Pancreas (tissue), 10 donors: ENCODE results near the gene BMPR1A. TPM values are rescaled to one million over a fixed set of nuclear protein-coding genes. Genes with fewer than 3 reads are reported as not detected.
A peak's percentile ranks its signal among the peaks of the same experiment; 100 is the strongest.

ENCODE experiments used
- ATAC-seq, 4 donors: fragments of 200-7000 bp; cut with Tn5 transposase; one replicate each; pipeline versions ENCODE4 v1.8.0 to v1.9.1; 2020; ENCODE audit warnings: mild to moderate bottlenecking in 4 of 4, moderate library complexity in 4 of 4
- DNase-seq, 6 donors: peaks; one replicate each; pipeline ENCODE4 v3.0.0-alpha.2; 2020
- FAIRE-seq: peaks from 2 replicates; lab custom pipeline; 2012; peaks lifted over from hg19 to GRCh38; lab: Jason Lieb, UNC
- H3K27ac ChIP-seq, 4 donors: fragments of 200-600 bp; sonication (generic); 1 replicate in 3 of 4; 2 replicates in 1 of 4; pipeline versions ENCODE4 v1.5.0 to v1.8.0; 2020
- H3K27me3 ChIP-seq, 4 donors: fragments of 200-600 bp; one replicate each; pipeline ENCODE4 v1.8.0; 2021
- H3K36me3 ChIP-seq, 3 donors: fragments of 200-600 bp; sonication (generic) in 1 of 3; one replicate each; pipeline versions ENCODE4 v1.5.0 to v1.8.0; 2020 to 2021
- H3K4me1 ChIP-seq, 3 donors: fragments of 200-600 bp; one replicate each; pipeline ENCODE4 v1.8.0; 2021
- H3K4me3 ChIP-seq, 4 donors: fragments of 200-600 bp; sonication (generic) in 2 of 4; one replicate each; pipeline versions ENCODE4 v1.5.0 to v1.8.0; 2020 to 2021
- H3K9me3 ChIP-seq, 4 donors: fragments of 200-600 bp; one replicate each; pipeline ENCODE4 v1.8.0; 2021
- WGBS, 2 donors: extraction: QIAGEN DNeasy Blood & Tissue Kit; methylation state at CpG; one replicate each; pipeline ENCODE4 v1.1.7; 2013; 5-methylcytosine and 5-hydroxymethylcytosine counted together
- intact Hi-C, 3 donors: fragments of 100-400 bp; cut with DNase I; formaldehyde crosslinking; loops; one replicate each; pipeline versions ENCODE4 v1.11.1 to v1.14.2; 2022
- polyA plus RNA-seq, 2 donors: library from polyadenylated mRNA; stranded (reverse); fragments of 200-250 nt; gene quantifications; one replicate each; pipeline ENCODE4 v1.2.3, GENCODE V29; 2013
- total RNA-seq, 6 donors: library from RNA; stranded (reverse); fragmentation: NEBNext Ultra II Directional in 4 of 6; extraction: Animal tissue kit (Norgen Biotek cat#: 25700) in 4 of 6; gene quantifications; one replicate each; pipeline versions ENCODE4 v1.2.1 to v1.2.4, GENCODE V29; 2021 to 2023
- TF ChIP-seq, protein P1 (sequence below), 4 donors: fragments of 200-600 bp; sonication (generic) in 3 of 4; IDR thresholded peaks; one replicate each; pipeline versions ENCODE4 v1.5.0 to v1.8.0; 2021; ENCODE audit warnings: antibody characterized with exemption in 4 of 4
- donor health status: healthy with polysubstance abuse.
- donor health status: DM: no; HTN: no; CAD: no; lungs with moderate emphysema.
- donor health status: DM: no; HTN: no; CAD: no.
- donor health status: control.
- donor health status: control.
- donor health status: Bipolar disorder and iron deficiency.
- donor health status: DM: yes; HTN: yes; CAD: no.
- donor health status: DM: no; HTN: no; CAD: no.
- donor health status: DM: no; HTN: no; CAD: no.
- donor health status: DM: yes; HTN: yes; CAD: no.

Gene BMPR1A
- total and polyA plus RNA-seq, 8 donors: 3.5 to 22.3 (median 11.1) TPM

DNA sequence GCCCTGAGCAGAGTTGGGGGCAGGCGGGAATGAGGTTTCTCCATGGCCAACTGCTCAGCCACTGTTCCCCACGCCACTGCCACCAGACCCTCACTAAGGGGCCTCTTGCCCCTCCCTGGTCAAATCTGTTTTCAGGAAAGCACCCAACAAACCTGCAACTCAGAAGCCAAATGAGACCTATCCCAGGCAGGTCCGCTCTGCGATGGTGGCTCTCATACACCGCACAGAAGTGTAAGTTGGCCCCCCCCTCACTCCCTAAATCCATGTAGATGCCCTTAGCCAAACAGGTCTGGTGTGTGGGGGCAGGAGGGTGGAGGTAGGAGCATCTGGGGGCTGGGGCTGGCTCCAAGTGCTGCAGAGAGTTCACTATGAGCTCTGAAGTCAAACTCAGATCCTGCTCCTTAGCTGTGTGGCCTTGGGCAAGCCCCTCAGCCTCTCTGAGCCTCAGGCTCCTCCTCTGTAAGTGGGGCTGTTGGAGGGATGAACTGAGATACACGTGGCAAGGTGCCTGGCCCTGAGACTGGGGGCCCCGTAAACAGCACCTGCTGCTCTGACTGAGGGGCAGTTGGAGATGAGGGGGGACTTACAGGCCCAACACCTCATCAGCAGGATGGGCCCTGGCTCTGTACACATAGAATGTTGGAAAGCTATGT lies 199.9 kb downstream of the BMPR1A start:
- DNase-seq (peak in 1 of 6 donors; percentile 16), ATAC-seq (no peak), FAIRE-seq (no peak)
- Histone ChIP-seq H3K4me3 (no peak overlapping the region), H3K36me3 (no peaks in the 10 kb centered on the region), H3K27me3 (no peaks in the 10 kb centered on the region), H3K9me3 (no peaks in the 10 kb centered on the region), H3K27ac (no peak overlapping the region), H3K4me1 (no peaks in the 10 kb centered on the region)
- WGBS, 2 donors: 73 to 74% methylated on average over 7 of the region's 7 CpGs
- TF ChIP-seq, protein P1, sequence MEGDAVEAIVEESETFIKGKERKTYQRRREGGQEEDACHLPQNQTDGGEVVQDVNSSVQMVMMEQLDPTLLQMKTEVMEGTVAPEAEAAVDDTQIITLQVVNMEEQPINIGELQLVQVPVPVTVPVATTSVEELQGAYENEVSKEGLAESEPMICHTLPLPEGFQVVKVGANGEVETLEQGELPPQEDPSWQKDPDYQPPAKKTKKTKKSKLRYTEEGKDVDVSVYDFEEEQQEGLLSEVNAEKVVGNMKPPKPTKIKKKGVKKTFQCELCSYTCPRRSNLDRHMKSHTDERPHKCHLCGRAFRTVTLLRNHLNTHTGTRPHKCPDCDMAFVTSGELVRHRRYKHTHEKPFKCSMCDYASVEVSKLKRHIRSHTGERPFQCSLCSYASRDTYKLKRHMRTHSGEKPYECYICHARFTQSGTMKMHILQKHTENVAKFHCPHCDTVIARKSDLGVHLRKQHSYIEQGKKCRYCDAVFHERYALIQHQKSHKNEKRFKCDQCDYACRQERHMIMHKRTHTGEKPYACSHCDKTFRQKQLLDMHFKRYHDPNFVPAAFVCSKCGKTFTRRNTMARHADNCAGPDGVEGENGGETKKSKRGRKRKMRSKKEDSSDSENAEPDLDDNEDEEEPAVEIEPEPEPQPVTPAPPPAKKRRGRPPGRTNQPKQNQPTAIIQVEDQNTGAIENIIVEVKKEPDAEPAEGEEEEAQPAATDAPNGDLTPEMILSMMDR (IDR thresholded peaks at IDR 0.05): no peak
- intact Hi-C loops: no loop called here

DNA sequence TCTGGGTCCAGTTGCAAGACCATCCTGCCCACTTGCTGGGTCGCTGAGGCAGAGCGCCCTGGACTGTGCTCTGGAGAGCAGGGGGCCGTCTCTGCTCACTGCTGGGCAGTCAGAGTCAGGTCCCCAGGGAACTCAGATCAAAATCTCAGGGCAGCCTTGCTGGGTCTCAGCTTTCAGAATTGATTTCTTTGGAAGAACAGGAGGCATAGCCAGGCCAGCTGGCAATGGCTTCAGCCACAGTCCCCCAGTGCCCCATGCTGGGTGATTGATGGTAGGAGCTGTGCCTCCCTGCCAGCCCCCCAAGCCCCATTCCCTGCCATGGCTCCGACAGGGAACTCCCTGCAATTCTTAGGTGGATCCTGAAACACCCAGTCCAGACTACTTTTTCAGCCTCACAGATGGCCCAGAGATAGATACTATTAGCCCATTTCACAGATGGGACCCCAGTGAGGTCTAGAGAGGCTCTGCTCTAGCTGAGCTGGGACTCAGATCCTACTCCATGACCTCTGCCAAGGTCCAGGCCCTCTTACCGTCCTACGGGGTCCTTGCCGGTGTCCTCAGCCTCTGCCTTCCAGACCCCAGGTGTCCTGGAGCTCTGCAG lies 200.5 kb downstream of the BMPR1A start:
- intact Hi-C loops: no loop called here
- Histone ChIP-seq H3K4me3 (no peak overlapping the region), H3K27me3 (no peaks in the 10 kb centered on the region), H3K36me3 (no peaks in the 10 kb centered on the region), H3K27ac (no peak overlapping the region), H3K4me1 (no peaks in the 10 kb centered on the region), H3K9me3 (no peaks in the 10 kb centered on the region)
- no peak for ATAC-seq
- TF ChIP-seq, protein P1 (IDR thresholded peaks at IDR 0.05): no peak
- 74 to 93% methylated on average over 7 of the region's 7 CpGs for WGBS, 2 donors
- no peak for FAIRE-seq
- DNase-seq: peak in 1 of 6 donors; percentile 32

DNA sequence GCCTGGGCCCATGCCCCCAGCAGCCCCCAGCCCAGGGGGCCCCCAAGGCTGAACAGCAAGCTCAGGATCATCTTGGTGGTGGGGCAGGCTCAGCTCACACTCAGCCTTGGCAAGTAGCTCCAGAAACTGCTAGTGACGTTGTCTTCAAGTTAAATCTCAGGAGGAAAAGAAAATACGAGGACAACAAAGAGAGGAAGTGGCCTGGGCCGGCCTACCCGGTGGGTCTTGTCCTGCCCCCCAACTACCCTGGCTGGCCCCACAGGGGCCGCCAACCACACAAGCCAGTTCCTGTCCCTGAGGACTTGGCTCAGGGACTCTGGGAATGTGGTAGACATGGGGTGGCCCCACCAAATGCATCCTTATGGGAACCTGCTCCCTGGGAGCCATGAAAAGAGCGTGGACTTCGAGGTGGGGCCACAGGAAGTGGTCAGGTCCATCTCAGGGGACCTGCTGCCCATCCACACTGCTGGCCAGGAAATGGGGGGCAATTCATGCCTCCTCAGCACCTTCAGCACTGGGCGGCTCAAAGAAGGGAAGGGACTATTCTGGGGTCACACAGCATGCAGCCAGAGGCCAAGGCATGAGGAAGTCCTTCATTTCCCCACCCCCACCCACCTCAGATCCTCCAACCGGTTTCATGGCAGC lies 201.2 kb downstream of the BMPR1A start, which contains the start of gene MMRN2:
MMRN2 (minus strand) TSS at position 145 of the 645 bp plus-strand sequence; CDS start at position 71, 74 bp downstream.
- H3K36me3 ChIP-seq: no peaks in the 10 kb centered on the region
- FAIRE-seq: no peak
- no peaks in the 10 kb centered on the region for H3K9me3 ChIP-seq
- no peak for ATAC-seq
- no peaks in the 10 kb centered on the region for H3K4me1 ChIP-seq
- no peak within 1 kb of the TSS for H3K27ac ChIP-seq
- WGBS, 2 donors: 74 to 76% methylated on average over 9 of the region's 9 CpGs
- H3K27me3 ChIP-seq: no peaks in the 10 kb centered on the region
- TF ChIP-seq, protein P1 (IDR thresholded peaks at IDR 0.05): no peak
- intact Hi-C loops: no loop called here
- peak within 1 kb of the TSS in 1 of 4 donors; percentile 10 for H3K4me3 ChIP-seq
- DNase-seq: peak in 1 of 6 donors; percentile 48

DNA sequence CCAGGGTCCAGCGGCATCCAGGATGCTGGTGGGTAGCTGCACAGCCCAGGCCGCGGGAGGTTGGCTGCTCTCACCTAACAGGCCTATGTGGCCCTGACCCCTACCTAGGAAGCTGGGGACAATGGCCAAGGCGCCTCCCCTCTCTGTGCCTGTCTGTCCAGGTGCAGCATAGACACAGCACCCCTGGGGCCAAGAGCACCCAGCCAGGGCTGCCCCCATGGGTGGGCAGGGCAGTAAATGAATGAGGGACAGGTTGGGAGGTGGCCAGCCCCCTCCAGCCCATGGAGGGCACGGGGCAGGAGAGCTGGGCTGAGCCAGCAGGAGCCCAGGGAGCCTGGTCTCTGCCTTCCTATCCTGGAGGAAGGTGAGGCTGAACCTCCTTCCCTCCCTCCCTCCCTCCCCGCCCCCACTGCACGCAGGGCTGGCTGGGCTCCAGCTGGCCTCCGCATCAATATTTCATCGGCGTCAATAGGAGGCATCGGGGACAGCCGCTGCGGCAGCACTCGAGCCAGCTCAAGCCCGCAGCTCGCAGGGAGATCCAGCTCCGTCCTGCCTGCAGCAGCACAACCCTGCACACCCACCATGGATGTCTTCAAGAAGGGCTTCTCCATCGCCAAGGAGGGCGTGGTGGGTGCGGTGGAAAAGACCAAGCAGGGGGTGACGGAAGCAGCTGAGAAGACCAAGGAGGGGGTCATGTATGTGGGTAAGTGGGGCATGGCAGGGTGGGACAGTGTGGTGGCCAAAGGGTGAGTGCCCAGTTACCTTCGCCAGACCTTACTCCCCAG lies 201.9 kb downstream of the BMPR1A start, which contains the start of gene SNCG:
SNCG (plus strand) TSS at position 484 of the 785 bp plus-strand sequence; CDS start at position 583, 99 bp downstream.
- Histone ChIP-seq H3K4me1 (no peaks in the 10 kb centered on the region), H3K9me3 (no peaks in the 10 kb centered on the region), H3K27ac (no peak within 1 kb of the TSS), H3K27me3 (no peaks in the 10 kb centered on the region), H3K36me3 (no peaks in the 10 kb centered on the region), H3K4me3 (peak within 1 kb of the TSS in 1 of 4 donors; percentile 10)
- TF ChIP-seq, protein P1 (IDR thresholded peaks at IDR 0.05): no peak
- intact Hi-C loops: no loop called here
- WGBS, 2 donors: 39 to 55% methylated on average over 13 to 22 of the region's 22 CpGs
- DNase-seq (peak in 3 of 6 donors; percentile 48 to 66 (median 59)), ATAC-seq (peak in 2 of 4 donors; percentile 6 to 12), FAIRE-seq (no peak)
